Hepatic stellate cell (primary cell): Measurements from ENCODE around the gene ANGEL2.
"Not testable (repeated sequence)": the region's sequence is repeated elsewhere in the genome, so short reads cannot be mapped to it uniquely, and the experiment has no call there.

Experiments used
- DNase-seq: peaks from one replicate; pipeline ENCODE4 v3.0.0; 2011; ENCODE audit warnings: low spot score

The ANGEL2 gene

DNA sequence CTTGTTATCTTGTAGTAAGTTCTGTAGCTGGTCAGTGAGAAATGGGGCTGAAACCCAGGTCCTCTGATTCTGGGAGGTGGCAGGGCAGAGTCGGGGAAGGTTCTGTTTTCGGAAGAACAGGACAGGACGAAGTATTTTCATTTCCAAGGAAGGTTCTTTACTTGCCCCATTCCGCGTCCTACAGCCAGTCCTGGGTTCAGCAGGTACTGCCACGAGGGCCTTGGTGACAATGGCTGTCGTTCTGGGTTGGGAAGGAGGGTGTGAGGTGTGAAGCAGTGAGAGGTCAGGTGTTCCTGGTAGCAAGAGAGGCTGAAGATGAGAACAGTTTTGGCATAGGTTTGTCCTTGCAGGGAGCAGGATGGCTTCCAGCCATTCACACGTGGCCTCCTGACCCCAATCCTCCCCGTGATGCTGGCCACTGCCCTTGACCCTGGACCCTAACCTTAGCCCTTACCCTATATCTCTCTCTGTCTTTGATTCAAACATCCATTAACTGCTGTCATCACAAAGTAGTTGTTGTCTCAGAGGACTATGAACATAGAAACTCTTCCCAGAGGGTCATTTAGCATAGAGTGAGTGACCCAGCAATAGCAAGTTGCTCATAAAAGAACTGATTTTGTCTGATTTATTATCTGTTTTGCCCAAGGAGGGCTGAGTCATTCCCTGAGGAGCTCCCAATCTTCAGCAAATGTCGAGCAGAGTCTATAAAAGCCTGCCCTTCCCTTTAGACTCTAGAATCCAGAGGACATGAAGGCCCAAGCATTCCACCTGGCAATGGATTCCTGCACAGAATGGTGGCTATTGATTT is 40.4 kb downstream of the ANGEL2 start:
- no peak for DNase-seq

DNA sequence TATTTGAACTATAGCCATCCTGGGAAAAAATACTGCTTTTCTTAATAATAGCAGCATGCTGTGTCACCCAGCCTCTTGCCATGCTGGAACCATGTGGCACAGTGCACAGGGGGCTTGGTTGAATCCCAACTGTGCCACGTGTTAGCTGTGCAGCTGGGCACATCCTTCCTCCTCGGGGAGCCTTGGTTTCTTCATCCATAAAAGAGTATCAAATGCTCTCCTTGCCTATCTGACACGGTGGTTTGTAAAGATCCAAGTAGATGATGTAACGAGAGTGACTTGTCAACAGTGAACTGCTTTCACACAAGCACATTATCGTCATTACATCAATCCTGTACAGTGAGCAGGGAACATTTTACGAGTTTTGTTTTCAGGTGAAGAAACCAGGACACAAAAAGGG is 41.0 kb downstream of the ANGEL2 start:
- no peak for DNase-seq

DNA sequence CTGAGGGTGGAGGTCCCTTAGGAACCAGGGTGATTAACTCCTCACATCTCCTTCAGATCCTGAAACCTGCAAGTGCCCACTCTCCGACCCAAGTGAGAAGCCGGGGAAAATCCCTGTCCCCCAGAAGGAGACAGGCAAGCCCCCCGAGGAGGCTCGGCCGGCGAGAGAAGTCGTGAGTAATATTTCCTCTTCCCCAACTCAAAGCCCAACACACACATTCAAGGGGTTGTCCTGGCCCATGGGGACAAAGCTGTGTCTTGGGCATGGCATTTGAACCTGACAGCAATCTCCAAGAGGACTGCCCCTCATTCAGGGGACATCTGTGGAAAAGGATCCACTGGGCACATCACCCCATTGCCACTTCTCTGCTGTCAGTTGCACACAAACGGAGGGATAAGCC is 41.8 kb downstream of the ANGEL2 start:
- DNase-seq = no peak

DNA sequence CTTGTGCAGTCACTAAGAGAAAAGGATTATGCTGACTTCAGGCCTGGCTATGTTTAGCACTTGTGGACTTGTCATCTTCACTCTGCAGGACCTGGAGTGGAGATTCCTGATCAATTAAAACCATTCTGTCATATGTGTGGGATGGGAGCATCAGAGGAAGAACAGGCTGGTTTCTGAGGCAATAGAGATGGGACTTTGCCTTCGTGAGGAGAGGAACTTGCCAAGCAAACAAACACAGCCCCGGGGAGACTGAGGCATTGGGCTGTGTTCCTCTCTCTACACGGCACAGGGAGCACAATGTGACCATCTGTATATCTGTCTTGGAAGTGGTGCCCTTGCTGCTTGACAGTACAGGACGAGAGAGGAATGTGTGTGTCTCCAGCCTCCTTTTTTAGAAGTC is 42.2 kb downstream of the ANGEL2 start:
- DNase-seq = no peak

DNA sequence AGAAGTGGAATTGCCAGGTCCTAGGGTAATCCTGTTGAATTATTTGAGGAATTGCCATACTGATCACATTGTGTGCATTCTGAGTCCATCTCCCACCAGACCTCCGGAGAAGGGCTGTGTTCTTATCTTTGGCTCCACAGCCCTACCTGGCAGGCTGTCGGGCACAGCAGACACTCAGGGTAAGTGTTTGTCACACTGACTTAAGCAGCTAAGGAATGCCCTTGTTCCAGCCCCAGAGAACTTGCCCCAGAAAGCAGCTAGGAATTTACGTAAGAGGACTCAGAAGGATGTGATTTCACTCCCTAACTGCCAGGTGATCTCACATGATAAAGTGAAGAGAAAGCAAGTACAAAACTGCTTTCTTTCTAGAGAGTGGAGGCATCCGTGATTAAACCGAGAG is 44.4 kb downstream of the ANGEL2 start:
- DNase-seq = no peak

DNA sequence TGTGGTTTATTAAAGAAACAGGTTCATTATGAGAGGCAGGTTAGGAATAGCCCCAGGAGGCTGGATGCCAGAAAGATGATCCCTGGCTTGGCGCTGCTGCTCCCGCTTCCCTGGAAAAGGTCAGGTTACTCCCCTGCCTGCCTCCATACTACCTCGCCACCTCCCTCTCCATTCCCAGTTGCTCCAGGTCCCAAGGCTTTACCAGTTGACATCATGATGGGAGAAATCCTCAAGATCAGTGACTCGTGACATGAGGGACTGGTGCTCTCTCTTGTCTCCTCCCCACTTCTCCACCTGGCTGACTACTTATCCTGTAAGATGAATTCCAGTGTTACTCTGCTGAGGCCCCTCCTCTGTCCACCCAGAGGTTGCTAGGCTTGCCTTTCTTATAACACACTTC is 45.6 kb downstream of the ANGEL2 start:
- no peak for DNase-seq

DNA sequence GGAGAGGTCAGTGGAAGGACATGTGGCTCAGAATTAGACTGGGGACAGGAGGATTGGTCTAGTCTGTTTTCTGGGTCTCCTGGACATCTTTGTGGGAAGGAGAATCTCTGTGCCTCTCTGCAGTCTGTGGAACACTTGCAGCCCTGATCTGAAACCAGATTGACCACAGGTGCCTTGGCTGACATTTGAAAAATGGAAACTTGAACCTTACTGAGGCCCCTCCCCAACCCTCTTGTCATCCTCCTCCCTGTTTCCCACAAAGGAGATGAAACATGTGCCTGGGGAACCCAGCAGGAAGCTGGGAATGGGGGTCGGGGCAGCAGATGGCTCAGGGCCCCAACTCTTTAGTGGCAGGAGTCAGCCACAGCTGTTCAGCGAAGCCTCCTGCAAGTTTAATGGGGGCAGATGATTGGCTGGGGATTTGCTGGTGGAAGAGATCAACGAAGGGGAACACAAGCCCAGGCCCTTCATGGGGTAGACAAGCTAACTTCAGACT is 47.3 kb downstream of the ANGEL2 start:
- DNase-seq = no peak

DNA sequence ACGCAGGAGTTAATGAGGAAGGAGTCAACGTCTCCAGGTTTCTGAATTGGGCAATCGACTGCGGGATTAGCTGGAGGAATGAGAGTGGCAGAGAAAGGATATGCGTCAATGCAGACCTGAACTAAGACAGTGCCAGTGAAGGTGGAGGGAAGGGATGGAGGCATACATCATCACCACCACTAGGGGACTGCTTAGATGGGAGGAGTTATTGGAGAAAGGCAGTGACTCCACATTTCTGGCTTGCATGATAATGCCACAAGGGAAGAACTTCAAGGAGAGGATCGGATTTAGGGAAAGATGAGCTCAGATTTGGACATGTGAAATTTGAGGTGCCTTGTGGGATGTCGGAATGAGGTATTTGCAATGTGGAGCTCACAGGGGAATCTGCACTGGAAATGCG is 47.9 kb downstream of the ANGEL2 start:
- DNase-seq = peak; percentile 61

DNA sequence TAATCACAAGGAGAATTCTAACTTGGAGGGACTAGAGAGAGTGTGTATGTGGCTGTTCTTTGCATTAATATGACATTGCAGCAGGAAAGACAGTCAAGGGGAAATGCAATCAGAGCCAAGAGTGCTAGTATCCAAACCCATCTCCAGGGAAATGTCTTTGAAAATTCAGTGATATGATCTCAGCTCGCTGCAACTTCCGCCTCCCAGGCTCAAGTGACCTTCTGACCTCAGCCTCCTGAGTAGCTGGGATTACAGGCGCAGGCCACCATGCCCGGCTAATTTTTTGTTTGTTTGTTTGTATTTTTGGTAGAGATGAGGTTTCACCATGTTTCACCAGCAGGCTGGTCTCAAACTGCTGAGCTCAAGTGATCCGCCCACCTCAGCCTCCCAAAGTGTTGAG is 49.1 kb downstream of the ANGEL2 start:
- DNase-seq = no peak

DNA sequence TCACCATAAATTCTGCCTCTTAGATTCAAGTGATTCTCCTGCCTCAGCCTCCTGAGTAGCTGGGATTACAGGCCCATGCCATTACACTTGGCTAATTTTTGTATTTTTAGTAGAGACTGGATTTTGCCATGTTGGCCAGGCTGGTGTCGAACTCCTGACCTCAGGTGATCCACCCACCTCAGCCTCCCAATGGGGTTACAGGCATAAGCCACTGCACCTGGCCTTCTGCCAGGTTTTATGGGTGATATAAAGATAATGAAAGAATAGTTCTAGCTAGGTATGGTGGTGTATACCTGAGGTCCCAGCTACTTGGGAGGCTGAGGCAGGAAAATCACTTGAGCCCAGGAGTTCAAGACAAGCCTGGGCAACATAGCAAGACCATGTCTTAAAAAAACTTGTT is 50.7 kb downstream of the ANGEL2 start:
- DNase-seq = not testable (repeated sequence)

DNA sequence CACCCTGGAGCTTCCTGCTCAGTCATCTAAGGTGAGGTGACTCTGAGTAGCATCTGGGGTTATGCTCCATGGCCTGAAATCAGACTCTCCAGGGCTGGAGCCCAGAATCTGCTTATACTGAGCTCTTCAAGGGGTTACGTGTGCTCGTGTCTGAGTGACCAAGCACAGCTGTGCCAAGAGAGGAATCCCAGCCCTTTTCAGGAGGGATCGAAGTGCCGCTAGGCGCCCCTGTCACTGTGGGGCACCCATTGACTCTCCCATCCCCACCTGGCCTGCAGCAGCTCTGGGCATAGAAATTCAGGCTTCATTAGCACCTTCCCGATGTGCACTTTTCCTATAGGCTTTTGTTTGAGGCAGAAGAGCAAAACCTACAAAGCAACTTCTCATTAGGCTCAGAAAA is 51.6 kb downstream of the ANGEL2 start:
- DNase-seq = no peak

DNA sequence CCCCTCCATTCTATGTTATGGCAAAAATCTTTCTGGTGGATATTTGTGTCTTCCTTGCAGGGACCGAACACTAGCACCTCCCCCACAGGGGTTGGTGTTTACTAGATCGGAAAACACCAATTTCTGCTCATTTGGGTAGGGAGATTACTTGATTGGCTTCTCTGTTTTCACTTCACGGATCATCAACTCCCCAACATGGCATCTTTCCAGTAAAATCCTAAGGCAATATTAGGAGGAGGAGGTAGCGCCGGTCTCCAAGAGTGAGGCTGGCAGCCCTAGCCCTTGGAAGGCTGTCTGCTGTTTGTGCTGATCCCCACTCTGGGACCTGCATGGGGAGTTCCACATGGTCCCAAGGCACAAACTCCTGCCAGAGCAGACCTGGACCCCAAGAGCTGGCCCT is 53.2 kb downstream of the ANGEL2 start:
- no peak for DNase-seq

DNA sequence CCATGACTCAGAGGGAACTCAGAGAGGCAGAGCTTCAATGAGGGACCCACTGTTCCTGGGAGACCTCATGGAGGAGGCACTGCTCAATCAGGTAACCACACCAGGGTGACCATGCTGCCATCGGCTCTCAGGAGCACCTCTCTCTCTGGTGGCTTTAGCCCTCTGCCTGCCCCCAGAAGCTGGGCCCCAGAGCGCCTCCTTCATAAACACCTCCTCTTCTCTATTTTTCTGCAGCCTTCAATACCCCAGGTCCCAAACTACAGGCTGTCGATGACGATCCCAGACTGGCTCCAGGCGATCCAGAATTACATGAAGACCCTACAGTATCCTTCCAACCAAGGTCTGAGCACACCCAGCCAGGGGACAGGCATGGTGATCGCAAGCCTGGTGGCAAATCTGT is 54.7 kb downstream of the ANGEL2 start:
- no peak for DNase-seq

DNA sequence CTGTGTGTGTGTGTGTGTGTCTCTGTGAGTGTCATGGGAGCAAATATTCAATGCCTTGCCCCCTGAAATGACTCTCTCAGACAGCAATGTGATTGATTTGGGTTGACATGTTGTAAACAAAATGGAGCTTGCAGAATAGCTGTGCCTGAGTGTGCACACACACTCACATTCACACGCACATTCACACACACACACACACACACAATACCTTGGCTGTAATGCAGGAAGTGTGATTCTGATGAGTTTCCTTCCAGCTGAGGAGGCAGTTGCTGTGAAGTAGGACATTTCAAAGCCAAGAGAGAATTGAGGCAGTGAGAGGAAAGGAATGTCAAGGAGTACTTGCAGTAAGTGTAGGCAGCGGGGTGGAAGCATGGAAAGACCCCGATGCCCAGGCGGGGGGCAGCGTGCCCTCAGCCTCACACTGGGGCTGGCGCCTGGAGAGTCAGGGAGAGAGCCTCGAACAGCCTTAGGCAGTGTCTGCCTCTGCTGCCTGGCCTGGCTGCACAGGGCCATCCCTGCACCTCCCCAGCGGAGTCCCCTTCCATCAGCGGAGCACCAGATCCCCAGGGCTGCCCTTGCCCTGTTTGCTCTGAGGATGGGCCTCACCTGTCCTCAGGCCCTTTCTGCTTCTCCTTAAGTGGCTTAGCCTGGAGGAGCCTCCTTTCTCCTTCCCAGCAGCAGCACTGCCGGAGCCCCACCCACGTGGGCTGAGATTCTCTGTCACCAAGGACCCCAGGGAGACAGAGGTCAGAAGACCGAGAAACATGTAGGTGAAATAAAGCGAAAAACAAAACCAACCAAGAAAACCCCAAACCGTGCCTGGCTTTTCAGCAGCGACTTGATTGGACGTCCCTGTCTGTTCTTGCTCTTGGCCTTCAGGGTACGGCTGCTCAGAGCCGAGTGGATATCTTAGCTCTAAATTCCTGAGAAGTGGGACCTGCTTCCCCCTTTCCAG is 56.1 kb downstream of the ANGEL2 start:
- DNase-seq = no peak

DNA sequence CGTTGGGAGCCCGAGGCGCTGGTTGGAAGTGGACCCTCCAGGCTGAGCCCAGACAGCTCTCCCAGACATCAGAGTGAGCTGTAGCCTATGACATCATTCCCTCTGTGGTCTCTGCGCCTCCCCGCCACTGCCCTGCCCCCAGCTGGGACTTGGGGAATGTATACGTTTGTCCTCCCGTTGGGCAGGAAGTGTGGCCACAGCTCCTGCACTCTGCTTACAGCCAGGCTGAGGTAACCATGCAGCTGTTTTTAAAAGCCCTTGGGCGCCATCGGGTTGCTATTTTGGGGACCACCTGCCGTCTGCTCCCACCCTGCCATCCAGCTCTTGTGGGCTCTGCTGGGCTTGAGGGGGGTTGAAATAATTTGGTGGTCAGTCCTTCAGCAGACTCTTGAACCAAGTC is 57.5 kb downstream of the ANGEL2 start:
- DNase-seq = no peak

DNA sequence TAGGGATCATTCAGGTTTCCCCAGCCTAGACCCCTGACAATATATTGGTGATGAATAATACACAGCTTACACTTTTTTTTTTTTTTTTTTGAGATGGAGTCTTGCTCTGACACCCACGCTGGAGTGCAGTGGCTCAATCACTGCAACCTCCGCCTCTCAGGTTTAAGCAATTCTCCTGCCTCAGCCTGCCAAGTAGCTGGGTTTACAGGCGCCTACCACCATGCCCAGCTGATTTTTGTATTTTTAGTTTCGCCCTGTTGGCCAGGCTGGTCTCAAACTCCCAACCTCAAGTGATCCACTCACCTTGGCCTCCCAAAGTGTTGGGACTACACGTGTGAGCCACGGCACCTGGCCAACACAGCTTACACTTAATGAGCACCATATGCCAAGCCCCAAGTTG is 58.1 kb downstream of the ANGEL2 start:
- DNase-seq = no peak

DNA sequence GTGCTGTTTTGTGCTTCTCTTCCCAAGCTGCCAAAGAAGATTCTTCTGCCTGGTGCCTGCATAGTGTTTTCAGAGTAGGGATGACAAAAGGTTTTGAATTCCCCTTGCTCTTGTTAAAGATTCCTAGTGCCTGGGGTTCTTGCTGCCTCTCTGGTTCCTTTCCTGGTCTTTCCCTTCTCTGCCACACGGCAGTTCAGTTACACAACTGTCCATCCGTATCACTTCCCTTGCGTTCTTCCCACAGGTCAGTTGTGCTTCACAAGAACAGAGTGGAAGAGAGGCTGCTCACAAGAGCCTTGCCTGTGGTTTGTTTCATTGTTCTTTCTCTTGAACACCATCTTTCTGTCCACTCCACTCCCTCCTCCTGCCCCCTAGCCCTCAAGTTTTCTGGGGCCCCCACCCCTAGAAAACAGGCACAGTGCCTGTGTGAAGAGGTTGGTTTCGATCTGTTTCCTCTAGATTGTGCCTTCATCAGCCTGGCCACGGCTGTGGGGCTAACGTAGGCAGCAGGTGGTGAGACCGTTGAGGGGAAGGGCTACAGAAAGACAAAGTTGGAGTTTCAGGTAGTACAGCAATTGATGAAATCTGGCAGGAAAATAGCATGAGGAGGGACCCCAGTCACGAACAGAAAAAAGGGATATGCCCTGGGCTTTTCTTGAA is 59.6 kb downstream of the ANGEL2 start:
- DNase-seq = no peak

DNA sequence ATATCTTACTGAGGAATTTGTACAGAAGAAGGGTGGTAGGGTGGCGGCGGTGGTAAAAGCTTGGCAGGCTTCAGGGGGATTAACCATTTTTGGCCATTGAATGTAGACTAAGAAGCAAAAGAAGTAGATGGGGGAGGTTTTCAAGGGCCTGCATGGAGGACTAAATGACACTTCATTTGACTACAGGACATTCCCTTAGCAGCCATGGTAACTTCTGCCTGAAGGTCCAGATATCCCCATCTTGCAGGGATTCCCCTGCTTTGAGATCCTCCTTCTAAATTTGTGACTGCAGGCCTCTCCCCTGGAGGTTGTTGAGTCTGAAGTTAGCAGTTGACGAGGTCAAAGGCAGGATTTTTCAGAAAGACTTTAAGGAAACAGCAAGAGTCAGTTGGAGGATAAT is 60.6 kb downstream of the ANGEL2 start:
- no peak for DNase-seq

DNA sequence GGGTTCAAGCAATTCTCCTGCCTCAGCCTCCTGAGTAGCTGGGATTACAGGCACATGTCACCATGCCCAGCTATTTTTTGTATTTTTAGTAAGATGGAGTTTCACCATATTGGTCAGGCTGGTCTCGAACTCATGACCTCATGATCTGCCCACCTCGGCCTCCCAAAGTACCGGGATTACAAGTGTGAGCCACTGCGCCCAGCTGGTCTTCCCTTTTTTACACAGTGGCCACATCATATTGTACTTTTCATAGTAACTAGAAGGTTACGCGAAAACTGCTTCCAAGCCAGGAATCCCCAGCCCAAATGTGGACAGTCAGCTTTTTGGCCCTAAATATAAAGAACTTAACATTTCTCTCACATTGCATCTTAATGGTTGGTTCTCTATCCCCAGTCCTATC is 61.2 kb downstream of the ANGEL2 start:
- DNase-seq = no peak

DNA sequence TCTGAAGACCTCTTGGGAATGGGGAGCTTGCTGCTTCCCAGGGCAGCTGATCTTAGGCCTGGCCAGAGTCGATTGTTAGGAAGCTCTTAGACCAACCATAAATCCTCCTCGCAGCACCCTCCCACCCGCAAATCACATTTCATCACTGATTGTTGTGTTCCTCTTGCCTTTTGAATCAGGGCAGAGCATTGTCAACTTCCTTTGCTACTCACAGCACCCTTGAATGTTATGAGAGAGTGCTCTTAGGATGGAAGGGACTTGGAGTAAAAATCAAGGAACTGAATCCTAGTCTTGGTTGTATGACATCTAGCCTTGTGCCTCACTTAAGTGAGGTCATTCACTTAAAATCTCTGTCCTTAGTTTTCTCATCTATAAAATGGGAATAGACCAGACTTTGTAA is 62.3 kb downstream of the ANGEL2 start:
- no peak for DNase-seq

DNA sequence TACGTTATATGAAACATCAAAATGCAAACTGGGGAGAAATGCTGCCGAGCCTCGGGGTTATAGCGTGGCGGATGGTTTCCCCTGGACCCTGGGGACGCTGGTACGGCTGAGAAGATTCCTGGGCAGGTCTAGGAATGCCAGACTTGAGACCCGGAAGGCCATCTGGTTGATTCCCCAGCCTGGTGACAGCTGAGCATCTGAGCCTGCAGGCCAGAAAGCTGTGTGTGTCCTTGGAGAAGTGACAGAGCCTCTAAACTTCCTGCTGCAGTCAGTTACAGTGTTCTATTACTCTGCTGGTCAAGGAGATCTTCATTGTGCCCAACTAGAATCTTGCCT is 63.1 kb downstream of the ANGEL2 start:
- no peak for DNase-seq

DNA sequence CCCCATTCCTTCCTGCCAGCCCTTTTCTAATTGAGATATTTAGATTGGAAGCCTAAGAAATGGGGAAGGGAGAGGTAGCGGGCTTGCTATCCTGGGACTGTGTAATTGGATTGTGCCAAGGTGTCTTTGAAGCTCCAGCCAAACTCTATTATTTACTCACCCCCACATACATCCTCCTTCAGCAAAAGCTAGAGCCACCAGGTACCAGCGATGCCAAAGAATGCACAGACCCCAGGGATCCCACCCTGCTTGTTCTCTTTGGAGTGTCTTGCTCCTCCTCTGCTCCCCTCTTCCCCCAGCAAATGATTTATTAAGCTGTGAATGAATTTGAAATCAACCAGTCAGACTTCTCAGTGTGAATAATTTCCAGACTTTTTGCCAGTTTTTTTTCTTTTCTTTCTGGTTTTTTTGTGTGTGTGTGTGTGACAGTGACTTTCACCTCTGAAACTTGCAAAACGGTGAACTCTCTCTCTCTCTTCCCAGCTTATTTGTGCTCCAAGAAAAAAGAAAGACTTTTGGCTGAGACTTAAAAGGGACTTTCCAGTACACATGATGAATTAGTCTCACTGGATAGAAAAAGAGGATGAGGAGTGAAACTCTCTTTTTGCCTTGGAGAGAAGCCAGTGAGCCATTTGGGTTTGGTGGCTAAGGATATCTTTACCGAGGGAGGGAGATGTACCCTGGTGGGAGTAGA is 63.6 kb downstream of the ANGEL2 start:
- no peak for DNase-seq
